GM19438 (cell line): ENCODE results near the gene NBEAL2.
"Not testable (repeated sequence)": the region's sequence is repeated elsewhere in the genome, so short reads cannot be mapped to it uniquely, and the experiment has no call there.

ENCODE experiments used
- ATAC-seq: cut with Tn5 transposase; IDR thresholded peaks from one replicate; pipeline ENCODE4 v1.9.1; 2021; ENCODE audit warnings: low read depth; ENCODE audit not compliant: unreplicated experiment

The NBEAL2 gene

DNA sequence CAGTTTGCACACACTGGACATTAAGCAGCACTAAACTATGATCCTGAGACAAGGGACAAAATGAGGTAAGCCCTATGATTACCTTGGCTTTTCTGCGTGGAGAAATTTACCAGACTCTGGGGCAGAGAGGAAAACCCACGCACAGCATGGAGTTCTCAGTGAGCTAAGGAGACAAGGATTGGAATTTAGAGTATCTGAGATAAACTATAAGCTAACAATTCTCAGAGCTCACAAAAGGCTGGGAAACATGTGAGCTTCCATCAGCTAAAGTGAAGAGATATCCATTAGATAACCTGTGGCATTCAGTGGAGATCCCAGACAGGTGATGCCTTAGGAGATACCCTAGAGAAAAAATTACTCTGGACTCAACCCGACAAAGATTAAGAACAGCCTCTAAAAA lies 48.7 kb downstream of the NBEAL2 start:
- ATAC-seq: no peak

DNA sequence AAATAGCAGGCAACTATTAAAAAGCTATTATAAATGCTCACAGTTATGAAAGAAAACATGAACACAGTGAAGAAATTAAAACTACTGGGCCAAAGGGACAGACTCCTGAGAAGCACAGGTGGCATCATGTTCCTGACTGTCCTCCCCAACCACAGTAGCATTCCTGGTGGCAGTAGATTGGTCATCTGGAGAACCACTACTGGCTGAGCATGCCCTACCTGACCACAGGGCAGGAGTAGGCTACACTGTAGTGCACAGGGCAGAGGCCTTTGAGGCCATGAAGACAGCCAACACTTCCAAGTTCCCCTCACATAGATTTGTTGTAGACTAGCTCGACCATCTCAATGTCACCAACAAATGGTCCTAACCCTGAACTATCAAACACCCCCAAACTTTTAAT lies 49.2 kb downstream of the NBEAL2 start:
- no peak for ATAC-seq

DNA sequence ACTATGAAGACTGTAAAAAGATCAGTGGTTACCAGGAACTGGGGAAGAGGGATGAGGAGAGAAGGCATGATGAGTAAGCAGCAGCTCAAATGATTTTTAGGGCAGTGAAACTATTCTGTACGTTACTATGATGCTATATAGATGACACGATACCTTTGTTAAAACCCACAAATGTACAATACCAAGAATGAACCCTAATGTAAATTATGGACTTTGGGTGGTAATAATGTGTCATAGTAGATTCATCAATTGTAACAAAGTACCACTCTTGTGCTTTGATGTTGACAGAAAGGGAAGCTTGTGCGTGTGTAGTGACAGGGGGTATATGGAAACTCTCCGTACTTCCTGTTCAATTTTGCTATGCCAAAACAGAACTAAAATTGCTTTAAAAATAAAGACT lies 51.6 kb downstream of the NBEAL2 start:
- not testable (repeated sequence) for ATAC-seq

DNA sequence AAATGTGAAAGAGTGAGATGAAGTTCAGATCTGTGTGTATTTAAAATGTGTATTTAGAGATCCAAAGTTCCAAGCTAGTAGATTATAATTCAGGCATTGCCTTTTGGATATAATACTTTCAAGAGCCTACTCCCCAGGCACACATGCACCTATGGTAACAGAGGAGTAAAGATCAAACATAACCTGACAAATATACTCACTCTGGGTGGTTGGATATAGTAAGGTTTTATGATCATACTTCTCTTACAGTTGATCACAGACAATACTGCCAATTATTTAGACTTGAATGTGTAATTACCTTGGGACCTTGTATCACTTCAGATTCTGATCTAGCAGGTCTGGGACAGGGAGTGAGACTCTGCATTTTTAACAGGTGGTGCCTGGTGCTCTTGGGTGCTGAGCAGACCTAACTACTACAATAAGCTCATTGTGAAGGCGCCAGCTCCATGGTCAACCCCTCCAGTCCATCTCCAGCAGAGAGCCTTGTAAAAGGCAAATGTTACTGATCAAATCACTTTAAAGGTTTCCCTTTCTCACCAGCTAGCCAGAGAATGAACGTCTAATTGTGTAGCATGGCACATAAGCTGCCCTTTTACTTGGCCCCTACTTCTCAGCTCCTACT lies 55.5 kb downstream of the NBEAL2 start:
- ATAC-seq: no peak

DNA sequence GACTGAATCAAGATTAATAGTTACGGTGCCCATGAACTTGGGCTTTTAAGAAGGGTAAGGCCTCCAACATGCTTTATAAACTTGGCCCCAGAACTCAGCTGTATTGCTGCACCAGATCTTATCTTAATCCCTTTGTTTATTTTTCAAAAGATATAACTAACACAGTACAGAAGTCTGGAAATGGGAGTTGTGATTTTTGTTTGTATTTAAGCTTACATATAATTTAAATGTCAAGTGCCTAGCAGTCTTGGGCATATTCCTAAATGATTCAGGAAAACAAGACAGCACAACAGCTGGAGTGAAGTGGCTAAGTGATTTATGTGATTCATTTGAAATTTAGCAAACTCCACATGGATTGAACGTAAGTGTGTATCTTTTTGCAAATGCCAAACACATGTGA lies 56.2 kb downstream of the NBEAL2 start:
- no peak for ATAC-seq

DNA sequence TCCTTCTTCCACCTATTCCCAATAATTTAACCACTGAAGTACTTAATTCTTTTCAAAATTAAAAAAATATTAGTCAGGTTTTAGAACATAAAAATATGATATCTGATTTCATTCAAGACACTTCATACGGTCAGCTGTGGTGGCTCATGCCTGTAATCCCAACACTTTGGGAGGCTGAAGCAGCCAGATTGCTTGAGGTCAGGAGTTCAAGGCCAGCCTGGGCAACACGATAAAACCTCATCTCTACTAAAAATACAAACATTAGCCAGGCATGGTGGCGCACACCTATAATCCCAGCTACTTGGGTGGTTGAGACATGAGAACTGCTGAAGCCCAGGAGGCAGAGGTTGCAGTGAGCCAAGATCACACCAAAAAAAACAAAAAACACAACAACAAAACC lies 56.7 kb downstream of the NBEAL2 start:
- ATAC-seq: no peak

DNA sequence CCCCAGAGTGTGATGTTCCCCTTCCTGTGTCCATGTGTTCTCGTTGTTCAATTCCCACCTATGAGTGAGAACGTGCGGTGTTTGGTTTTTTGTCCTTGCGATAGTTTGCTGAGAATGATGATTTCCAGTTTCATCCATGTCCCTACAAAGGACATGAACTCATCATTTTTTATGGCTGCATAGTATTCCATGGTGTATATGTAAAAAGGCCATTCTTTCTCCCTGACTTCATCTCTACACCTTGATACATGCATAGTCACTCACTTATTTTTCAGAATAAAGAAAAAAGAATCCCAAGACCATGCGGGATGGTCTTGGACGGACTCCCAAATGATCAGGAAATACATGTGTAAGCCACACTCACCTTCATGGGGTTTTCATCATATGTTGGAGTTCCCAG lies 57.8 kb downstream of the NBEAL2 start:
- ATAC-seq: not testable (repeated sequence)

DNA sequence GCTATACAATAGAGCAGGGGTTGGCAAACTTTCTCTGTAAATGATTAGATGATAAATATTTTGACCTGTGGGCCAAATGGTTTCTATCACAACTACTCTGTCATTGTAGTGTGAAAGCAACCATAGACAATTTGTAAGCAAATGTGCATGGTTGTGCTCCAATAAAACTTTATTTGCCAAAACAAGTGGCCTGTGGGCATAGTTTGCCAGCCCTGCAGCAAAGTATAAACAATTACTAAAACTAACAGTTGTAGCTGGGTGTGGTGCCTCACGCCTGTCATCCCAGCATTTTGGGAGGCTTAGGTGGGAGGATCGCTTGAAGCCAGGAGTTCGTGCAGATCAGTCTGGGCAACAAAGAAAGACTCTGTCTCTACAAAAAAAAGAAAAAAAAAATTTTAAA lies 61.6 kb downstream of the NBEAL2 start:
- ATAC-seq: no peak

DNA sequence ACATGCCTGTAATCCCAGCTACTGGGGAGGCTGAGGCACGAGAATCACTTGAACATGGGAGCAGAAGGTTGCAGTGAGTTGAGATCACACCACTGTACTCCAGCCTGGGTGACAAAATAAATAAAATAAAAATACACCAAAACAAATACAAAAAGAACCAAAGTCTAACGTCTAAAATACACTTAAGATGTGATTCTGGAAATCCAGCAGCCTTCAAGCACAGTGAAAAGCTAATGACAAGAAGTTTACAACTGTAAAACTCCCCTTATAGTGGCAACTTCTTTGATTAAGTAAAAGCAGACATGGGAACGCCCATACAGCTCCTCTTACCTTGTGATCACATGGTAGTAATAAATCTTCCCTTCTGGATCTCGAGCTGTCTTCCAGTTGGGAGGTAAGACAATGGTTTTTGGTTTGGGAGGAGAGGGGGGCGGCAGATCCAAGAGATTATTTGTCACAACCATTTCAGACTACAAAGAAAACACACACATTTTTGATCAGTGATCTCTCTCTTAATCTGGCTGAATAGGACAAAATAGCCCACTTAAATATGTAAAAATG lies 62.8 kb downstream of the NBEAL2 start:
- ATAC-seq: no peak

DNA sequence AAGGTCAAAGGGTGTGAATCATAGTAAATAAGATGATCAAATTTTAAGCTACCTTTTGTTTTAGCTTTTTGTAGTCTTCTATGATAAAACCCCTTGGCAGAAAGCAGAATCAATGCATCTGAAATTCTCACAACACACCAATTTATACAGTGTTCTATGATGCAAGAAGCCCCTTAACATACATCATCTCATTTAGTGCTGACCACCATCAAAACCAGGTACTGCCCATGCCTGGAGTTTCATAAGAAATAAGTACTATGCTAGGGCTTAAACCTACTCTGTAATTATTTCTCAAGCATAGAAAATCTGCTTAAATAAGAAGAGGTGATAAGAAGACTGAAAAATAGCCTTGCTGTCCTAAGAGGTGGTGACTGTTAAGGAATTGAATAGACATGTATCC lies 67.6 kb downstream of the NBEAL2 start:
- ATAC-seq: no peak

DNA sequence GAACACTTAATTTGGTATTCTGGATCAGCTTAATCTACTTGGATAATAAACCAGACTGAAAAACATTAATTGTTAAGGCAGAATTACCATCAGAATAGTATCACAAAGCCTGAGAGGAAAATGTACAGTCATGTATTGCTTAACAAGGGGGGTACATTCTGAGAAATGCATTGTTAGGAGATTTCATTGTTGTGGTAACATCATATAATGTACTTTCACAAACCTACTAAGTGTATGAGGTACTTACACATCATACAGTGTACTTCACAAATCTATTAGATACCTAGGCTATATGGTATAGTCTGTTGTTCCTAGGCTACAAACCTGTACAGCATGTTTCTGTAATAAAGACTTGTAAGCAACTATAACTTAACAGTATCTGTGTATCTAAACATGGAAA lies 68.2 kb downstream of the NBEAL2 start:
- no peak for ATAC-seq

DNA sequence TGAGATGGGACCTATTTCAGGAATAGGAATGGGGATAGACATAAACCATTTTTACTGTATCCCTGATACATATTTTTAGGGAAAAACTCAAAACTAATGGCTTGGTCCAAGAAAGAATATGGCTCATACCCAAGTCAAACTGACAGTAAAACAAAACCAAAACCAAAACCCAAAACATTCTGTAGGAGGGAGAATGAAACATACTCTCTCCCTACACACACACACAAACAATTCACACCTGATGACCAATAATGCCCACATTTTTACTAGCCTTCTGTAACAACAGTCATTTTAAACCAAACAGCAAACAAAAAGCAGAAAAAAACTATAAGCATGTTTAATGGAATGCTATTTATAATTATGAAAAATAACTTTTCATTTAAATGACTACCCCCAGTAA lies 74.9 kb downstream of the NBEAL2 start:
- ATAC-seq: no peak

DNA sequence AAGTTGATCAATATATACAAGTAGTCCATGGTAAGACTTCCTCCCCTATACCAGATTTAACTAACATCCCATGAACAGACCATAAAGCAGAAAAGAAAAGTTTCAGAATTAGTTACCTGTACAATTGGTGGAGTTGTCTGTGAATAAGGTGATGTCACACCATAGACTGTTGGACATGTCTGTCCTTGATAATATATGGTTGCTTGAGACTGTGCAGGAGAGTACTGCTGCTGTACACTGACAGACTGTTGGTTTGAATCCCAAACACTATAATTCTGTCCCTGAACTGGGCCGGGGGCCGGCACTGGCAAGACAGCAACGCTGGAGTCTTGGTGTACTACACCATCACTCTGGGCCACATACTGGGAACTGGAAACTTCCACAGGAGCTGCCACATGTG lies 77.2 kb downstream of the NBEAL2 start:
- no peak for ATAC-seq

DNA sequence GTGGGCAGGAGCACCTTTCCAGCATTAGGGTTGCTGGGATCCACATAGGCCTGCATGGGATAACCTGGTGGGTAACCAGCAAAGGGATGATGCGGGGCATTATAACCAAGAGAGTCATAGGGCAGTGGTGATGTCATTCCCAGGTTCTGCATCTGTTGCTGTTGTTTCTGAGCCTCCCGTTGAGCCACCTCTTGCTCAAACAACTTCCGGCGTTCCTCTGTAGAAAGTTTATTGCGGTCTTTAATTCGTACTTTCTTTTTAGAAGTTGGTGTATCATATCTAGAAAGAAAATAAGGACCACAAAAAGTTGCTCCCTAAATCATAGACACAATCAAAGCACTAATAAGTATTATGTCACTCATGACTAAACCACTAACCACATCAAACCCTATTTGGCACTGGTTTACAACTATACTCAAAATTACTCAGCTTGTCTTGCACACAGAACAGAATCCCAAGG lies 77.8 kb downstream of the NBEAL2 start:
- no peak for ATAC-seq
